WTC11 (cell line): ENCODE data around the gene CES3.

ENCODE experiments used
- ATF1 ChIP-seq: sonication (generic); formaldehyde crosslinking; IDR thresholded peaks from 2 replicates; pipeline ENCODE4 v1.8.1; 2023; ENCODE audit warnings: mild to moderate bottlenecking, moderate library complexity, missing genetic modification reagents
- CREM ChIP-seq: sonication (generic); formaldehyde crosslinking; IDR thresholded peaks from 2 replicates; pipeline ENCODE4 v1.8.1; 2022; ENCODE audit warnings: mild to moderate bottlenecking, missing genetic modification reagents, moderate library complexity
- FOXJ3 ChIP-seq: sonication (generic); formaldehyde crosslinking; IDR thresholded peaks from 2 replicates; pipeline ENCODE4 v1.9.0; 2021; ENCODE audit warnings: missing genetic modification reagents, mild to moderate bottlenecking, borderline replicate concordance
- FOXK1 ChIP-seq: sonication (generic); formaldehyde crosslinking; IDR thresholded peaks from 2 replicates; pipeline ENCODE4 v1.8.0; 2022; ENCODE audit warnings: mild to moderate bottlenecking, moderate library complexity, missing genetic modification reagents
- JUN ChIP-seq: sonication (generic); formaldehyde crosslinking; IDR thresholded peaks from 2 replicates; pipeline ENCODE4 v1.8.0; 2023; ENCODE audit warnings: mild to moderate bottlenecking, missing genetic modification reagents
- KAT7 ChIP-seq: sonication (generic); formaldehyde crosslinking; IDR thresholded peaks from 2 replicates; pipeline ENCODE4 v1.8.1; 2023; ENCODE audit warnings: missing genetic modification reagents, mild to moderate bottlenecking, borderline replicate concordance
- NR2C2 ChIP-seq: sonication (generic); formaldehyde crosslinking; IDR thresholded peaks from 2 replicates; pipeline ENCODE4 v1.8.0; 2022; ENCODE audit warnings: mild to moderate bottlenecking, missing genetic modification reagents
- SMAD4 ChIP-seq: sonication (generic); formaldehyde crosslinking; IDR thresholded peaks from 2 replicates; pipeline ENCODE4 v1.8.0; 2022; ENCODE audit warnings: mild to moderate bottlenecking, missing genetic modification reagents
- TEAD1 ChIP-seq: sonication (generic); formaldehyde crosslinking; IDR thresholded peaks from 2 replicates; pipeline ENCODE4 v1.8.0; 2022; ENCODE audit warnings: mild to moderate bottlenecking, missing genetic modification reagents
- TF ChIP-seq, protein P1 (sequence below): fragments of 200-600 bp; IDR thresholded peaks from 2 replicates; pipeline ENCODE4 v1.8.0; 2022; ENCODE audit warnings: antibody characterized with exemption
- TF ChIP-seq, protein P2 (sequence below): sonication (generic); formaldehyde crosslinking; IDR thresholded peaks from 2 replicates; pipeline ENCODE4 v1.8.1; 2023; ENCODE audit warnings: mild to moderate bottlenecking, missing genetic modification reagents
- TF ChIP-seq, protein P3 (sequence below): sonication (generic); formaldehyde crosslinking; IDR thresholded peaks from 2 replicates; pipeline ENCODE4 v1.8.1; 2023; ENCODE audit warnings: mild to moderate bottlenecking, missing genetic modification reagents, moderate library complexity
- TF ChIP-seq, protein P4 (sequence below): sonication (generic); formaldehyde crosslinking; IDR thresholded peaks from 2 replicates; pipeline ENCODE4 v1.8.1; 2023; ENCODE audit warnings: mild to moderate bottlenecking, missing genetic modification reagents, moderate library complexity
- TF ChIP-seq, protein P5 (sequence below): sonication (generic); formaldehyde crosslinking; IDR thresholded peaks from 2 replicates; pipeline ENCODE4 v1.8.1; 2023; ENCODE audit warnings: mild to moderate bottlenecking, missing genetic modification reagents

DNA sequence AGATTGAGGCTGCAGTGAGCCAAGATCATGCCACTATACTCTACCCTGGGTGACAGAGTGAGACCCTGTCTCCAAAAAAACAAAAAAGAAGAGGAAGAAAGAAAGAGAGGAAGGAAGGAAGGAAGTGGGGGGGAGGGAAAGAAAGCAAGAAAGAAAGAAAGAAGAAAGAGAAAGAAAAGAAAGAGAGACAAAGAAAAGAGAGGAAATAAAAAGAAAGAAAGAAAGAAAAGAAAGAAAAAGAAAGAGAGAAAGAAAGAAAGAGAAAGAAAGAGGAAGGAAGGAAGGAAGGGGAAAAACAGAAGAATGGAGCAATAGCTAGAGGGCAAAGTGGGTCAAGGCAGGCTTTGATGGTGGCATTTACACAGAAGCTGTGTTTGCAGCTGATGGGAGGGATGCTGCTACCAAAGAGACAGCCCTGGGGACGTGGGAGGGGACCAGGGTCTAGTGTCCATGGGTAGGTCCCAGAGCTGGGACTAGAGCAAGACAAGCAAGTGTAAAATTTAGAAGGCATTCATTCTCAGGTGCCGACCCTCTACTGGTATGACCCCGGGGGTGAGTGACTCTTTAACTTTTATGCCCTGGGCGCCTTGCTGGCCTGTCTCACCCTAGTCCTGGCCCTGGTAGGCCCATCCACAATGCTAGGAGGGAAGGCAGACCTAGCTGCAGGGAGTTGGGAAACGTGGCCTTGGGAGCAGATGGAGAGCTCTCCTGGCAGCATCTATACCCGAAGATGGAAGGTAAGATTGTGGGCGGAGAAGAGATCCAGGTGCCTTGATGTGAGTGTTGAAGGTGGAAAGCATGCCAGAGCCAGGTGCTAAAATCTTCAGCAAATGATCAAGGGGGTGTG, 2.0 kb upstream of the CES3 start:
- no peak for TF ChIP-seq TEAD1 (CRISPR knock-in tag)
- no peak for TF ChIP-seq FOXK1 (CRISPR knock-in tag)
- TF ChIP-seq, protein P1, sequence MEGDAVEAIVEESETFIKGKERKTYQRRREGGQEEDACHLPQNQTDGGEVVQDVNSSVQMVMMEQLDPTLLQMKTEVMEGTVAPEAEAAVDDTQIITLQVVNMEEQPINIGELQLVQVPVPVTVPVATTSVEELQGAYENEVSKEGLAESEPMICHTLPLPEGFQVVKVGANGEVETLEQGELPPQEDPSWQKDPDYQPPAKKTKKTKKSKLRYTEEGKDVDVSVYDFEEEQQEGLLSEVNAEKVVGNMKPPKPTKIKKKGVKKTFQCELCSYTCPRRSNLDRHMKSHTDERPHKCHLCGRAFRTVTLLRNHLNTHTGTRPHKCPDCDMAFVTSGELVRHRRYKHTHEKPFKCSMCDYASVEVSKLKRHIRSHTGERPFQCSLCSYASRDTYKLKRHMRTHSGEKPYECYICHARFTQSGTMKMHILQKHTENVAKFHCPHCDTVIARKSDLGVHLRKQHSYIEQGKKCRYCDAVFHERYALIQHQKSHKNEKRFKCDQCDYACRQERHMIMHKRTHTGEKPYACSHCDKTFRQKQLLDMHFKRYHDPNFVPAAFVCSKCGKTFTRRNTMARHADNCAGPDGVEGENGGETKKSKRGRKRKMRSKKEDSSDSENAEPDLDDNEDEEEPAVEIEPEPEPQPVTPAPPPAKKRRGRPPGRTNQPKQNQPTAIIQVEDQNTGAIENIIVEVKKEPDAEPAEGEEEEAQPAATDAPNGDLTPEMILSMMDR = no peak
- TF ChIP-seq JUN (CRISPR knock-in tag) = no peak
- TF ChIP-seq CREM (CRISPR knock-in tag) = no peak
- TF ChIP-seq, protein P2, sequence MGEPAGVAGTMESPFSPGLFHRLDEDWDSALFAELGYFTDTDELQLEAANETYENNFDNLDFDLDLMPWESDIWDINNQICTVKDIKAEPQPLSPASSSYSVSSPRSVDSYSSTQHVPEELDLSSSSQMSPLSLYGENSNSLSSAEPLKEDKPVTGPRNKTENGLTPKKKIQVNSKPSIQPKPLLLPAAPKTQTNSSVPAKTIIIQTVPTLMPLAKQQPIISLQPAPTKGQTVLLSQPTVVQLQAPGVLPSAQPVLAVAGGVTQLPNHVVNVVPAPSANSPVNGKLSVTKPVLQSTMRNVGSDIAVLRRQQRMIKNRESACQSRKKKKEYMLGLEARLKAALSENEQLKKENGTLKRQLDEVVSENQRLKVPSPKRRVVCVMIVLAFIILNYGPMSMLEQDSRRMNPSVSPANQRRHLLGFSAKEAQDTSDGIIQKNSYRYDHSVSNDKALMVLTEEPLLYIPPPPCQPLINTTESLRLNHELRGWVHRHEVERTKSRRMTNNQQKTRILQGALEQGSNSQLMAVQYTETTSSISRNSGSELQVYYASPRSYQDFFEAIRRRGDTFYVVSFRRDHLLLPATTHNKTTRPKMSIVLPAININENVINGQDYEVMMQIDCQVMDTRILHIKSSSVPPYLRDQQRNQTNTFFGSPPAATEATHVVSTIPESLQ (CRISPR knock-in tag) = no peak
- TF ChIP-seq, protein P3, sequence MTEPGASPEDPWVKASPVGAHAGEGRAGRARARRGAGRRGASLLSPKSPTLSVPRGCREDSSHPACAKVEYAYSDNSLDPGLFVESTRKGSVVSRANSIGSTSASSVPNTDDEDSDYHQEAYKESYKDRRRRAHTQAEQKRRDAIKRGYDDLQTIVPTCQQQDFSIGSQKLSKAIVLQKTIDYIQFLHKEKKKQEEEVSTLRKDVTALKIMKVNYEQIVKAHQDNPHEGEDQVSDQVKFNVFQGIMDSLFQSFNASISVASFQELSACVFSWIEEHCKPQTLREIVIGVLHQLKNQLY = no peak
- no peak for TF ChIP-seq FOXJ3 (CRISPR knock-in tag)
- TF ChIP-seq, protein P4, sequence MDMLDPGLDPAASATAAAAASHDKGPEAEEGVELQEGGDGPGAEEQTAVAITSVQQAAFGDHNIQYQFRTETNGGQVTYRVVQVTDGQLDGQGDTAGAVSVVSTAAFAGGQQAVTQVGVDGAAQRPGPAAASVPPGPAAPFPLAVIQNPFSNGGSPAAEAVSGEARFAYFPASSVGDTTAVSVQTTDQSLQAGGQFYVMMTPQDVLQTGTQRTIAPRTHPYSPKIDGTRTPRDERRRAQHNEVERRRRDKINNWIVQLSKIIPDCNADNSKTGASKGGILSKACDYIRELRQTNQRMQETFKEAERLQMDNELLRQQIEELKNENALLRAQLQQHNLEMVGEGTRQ (CRISPR knock-in tag) = no peak
- TF ChIP-seq, protein P5, sequence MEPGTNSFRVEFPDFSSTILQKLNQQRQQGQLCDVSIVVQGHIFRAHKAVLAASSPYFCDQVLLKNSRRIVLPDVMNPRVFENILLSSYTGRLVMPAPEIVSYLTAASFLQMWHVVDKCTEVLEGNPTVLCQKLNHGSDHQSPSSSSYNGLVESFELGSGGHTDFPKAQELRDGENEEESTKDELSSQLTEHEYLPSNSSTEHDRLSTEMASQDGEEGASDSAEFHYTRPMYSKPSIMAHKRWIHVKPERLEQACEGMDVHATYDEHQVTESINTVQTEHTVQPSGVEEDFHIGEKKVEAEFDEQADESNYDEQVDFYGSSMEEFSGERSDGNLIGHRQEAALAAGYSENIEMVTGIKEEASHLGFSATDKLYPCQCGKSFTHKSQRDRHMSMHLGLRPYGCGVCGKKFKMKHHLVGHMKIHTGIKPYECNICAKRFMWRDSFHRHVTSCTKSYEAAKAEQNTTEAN = no peak
- TF ChIP-seq KAT7 (CRISPR knock-in tag) = no peak
- TF ChIP-seq SMAD4 (CRISPR knock-in tag) = no peak
- TF ChIP-seq NR2C2 (CRISPR knock-in tag) = no peak
- TF ChIP-seq ATF1 (CRISPR knock-in tag) = no peak
